ENCODE results near the gene CLMP. TPM values are rescaled to one million over a fixed set of nuclear protein-coding genes. Genes with fewer than 3 reads are reported as not detected.

CLMP gene
- total RNA-seq, 1 experiment from 2014 or later, result 3.2 TPM

GRCh38 chr11:123214396-123214795 lies 19.3 kb upstream of the CLMP start:
- Histone ChIP-seq H3K36me3 (ENCODE audit: control insufficient read depth in 1 of 2, insufficient read depth in 2 of 2, low read length in 2 of 2) (no peaks in the 10 kb centered on the region), H4K20me1 (ENCODE audit: insufficient read depth) (no peaks in the 10 kb centered on the region), H3K4me3 (replicated peaks in 1 of 2; ENCODE audit: low read depth in 1 of 2, low read length in 2 of 2) (no peak overlapping the region), H3K9me3 (ENCODE audit: control insufficient read depth in 1 of 2, insufficient read depth in 1 of 2, low read depth in 1 of 2, low read length in 2 of 2) (no peaks in the 10 kb centered on the region), H2AFZ (ENCODE audit: low read depth, low read length, poor library complexity, severe bottlenecking) (no peak overlapping the region), H3K4me1 (ENCODE audit: control insufficient read depth in 1 of 2, insufficient read depth in 2 of 2, low read length in 2 of 2) (peaks cover 4 to 22% of the 10 kb centered on the region in 2 experiments), H3K9ac (ENCODE audit: low read length) (no peak overlapping the region), H3K27ac (ENCODE audit: low read depth, low read length) (no peak overlapping the region), H3K4me2 (ENCODE audit: low read length) (no peak overlapping the region), H3K9me2 (ENCODE audit: insufficient read depth) (no peaks in the 10 kb centered on the region), H3K27me3 (ENCODE audit: insufficient read depth, low read length) (no peaks in the 10 kb centered on the region), H3K79me2 (ENCODE audit: insufficient read depth, low read length) (no peaks in the 10 kb centered on the region)
- RAD21 ChIA-PET (ENCODE audit: low non-redundant PET in 1 of 2, low total read pairs in 2 of 2, uncharacterized antibody in 2 of 2, unreplicated experiment in 2 of 2), result no interaction called here
- CTCF ChIA-PET, result interaction anchor here (1.2 kb wide), 1 partner anchor 33 kb away, joined by 4 read pairs; no protein-coding TSS in a partner anchor
- ATAC-seq, result no peak
- TF ChIP-seq POLR2AphosphoS5 (IDR thresholded peaks at IDR 0.05; ENCODE audit: low read depth, low read length) (no peak), TCF7L2 (IDR thresholded peaks at IDR 0.05; ENCODE audit: borderline replicate concordance, extremely low read depth, insufficient read depth, insufficient read length) (no peak), ZFX (IDR thresholded peaks at IDR 0.05) (no peak), SRF (IDR thresholded peaks at IDR 0.05; ENCODE audit: low read depth) (no peak), RAD21 (IDR thresholded peaks at IDR 0.05; ENCODE audit: low read depth) (no peak), CBX3 (IDR thresholded peaks at IDR 0.05; ENCODE audit: low read depth) (no peak), POLR2A (IDR thresholded peaks at IDR 0.05; ENCODE audit: borderline replicate concordance, extremely low read depth, insufficient read depth, insufficient read length) (no peak), FOSL1 (IDR thresholded peaks at IDR 0.05; ENCODE audit: low read depth) (no peak), ELF1 (IDR thresholded peaks at IDR 0.05; ENCODE audit: borderline replicate concordance, low read depth) (no peak), ZNF274 (IDR thresholded peaks at IDR 0.05; ENCODE audit: low read depth, low read length) (no peak), SP1 (IDR thresholded peaks at IDR 0.05; ENCODE audit: low read depth) (no peak), SIN3A (IDR thresholded peaks at IDR 0.05; ENCODE audit: low read depth) (no peak), EZH2 (IDR thresholded peaks at IDR 0.05) (no peak), EZH2phosphoT487 (IDR thresholded peaks at IDR 0.05; ENCODE audit: borderline replicate concordance) (no peak), JUND (IDR thresholded peaks at IDR 0.05) (no peak), EGR1 (IDR thresholded peaks at IDR 0.05; ENCODE audit: low read depth) (no peak)
- TF ChIP-seq, protein P1, sequence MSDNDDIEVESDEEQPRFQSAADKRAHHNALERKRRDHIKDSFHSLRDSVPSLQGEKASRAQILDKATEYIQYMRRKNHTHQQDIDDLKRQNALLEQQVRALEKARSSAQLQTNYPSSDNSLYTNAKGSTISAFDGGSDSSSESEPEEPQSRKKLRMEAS (IDR thresholded peaks at IDR 0.05), result no peak
- TF ChIP-seq, protein P2, sequence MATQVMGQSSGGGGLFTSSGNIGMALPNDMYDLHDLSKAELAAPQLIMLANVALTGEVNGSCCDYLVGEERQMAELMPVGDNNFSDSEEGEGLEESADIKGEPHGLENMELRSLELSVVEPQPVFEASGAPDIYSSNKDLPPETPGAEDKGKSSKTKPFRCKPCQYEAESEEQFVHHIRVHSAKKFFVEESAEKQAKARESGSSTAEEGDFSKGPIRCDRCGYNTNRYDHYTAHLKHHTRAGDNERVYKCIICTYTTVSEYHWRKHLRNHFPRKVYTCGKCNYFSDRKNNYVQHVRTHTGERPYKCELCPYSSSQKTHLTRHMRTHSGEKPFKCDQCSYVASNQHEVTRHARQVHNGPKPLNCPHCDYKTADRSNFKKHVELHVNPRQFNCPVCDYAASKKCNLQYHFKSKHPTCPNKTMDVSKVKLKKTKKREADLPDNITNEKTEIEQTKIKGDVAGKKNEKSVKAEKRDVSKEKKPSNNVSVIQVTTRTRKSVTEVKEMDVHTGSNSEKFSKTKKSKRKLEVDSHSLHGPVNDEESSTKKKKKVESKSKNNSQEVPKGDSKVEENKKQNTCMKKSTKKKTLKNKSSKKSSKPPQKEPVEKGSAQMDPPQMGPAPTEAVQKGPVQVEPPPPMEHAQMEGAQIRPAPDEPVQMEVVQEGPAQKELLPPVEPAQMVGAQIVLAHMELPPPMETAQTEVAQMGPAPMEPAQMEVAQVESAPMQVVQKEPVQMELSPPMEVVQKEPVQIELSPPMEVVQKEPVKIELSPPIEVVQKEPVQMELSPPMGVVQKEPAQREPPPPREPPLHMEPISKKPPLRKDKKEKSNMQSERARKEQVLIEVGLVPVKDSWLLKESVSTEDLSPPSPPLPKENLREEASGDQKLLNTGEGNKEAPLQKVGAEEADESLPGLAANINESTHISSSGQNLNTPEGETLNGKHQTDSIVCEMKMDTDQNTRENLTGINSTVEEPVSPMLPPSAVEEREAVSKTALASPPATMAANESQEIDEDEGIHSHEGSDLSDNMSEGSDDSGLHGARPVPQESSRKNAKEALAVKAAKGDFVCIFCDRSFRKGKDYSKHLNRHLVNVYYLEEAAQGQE (IDR thresholded peaks at IDR 0.05; ENCODE audit: low read depth), result no peak
- TF ChIP-seq, protein P3, sequence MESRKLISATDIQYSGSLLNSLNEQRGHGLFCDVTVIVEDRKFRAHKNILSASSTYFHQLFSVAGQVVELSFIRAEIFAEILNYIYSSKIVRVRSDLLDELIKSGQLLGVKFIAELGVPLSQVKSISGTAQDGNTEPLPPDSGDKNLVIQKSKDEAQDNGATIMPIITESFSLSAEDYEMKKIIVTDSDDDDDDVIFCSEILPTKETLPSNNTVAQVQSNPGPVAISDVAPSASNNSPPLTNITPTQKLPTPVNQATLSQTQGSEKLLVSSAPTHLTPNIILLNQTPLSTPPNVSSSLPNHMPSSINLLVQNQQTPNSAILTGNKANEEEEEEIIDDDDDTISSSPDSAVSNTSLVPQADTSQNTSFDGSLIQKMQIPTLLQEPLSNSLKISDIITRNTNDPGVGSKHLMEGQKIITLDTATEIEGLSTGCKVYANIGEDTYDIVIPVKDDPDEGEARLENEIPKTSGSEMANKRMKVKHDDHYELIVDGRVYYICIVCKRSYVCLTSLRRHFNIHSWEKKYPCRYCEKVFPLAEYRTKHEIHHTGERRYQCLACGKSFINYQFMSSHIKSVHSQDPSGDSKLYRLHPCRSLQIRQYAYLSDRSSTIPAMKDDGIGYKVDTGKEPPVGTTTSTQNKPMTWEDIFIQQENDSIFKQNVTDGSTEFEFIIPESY (IDR thresholded peaks at IDR 0.05; ENCODE audit: extremely low read depth, insufficient replicate concordance, low read length), result no peak
- intact Hi-C loops (cut with micrococcal nuclease), result no loop called here
- POLR2A ChIA-PET, result no interaction called here
- BruUV-seq (replicated peaks), result no TSS peak
- no peak for DNase-seq (ENCODE audit: low read depth, low spot score)

All from HCT116 (cell line).